NCI-H774 (cell line): ENCODE measurements around the gene CTNNAL1.
"Not testable (repeated sequence)": the region's sequence is repeated elsewhere in the genome, so short reads cannot be mapped to it uniquely, and the experiment has no call there.

Experiments
- DNase-seq: peaks from one replicate; lab custom pipeline; 2025; lab: John Stamatoyannopoulos, UW

Gene CTNNAL1

GRCh38 chr9:109012876-109013678 lies at the start of gene CTNNAL1:
CTNNAL1 (minus strand) TSS chr9:109013499; CDS start chr9:109013442, 57 bp downstream.
- peak; percentile 85 for DNase-seq

GRCh38 chr9:109062543-109062942 lies 49.2 kb upstream of the CTNNAL1 start:
- DNase-seq = no peak

- no peak for DNase-seq
Observed at GRCh38 chr9:109060191-109060590, 46.9 kb upstream of the CTNNAL1 start.

GRCh38 chr9:109053121-109053520 lies 39.8 kb upstream of the CTNNAL1 start:
- not testable (repeated sequence) for DNase-seq

GRCh38 chr9:109052416-109052815 lies 39.1 kb upstream of the CTNNAL1 start:
- DNase-seq = no peak

GRCh38 chr9:109051733-109052132 lies 38.4 kb upstream of the CTNNAL1 start:
- DNase-seq = no peak

- no peak for DNase-seq
Observed at GRCh38 chr9:109050444-109050843, 37.1 kb upstream of the CTNNAL1 start.

- DNase-seq = no peak
Observed at GRCh38 chr9:109048822-109049221, 35.5 kb upstream of the CTNNAL1 start.

GRCh38 chr9:109047259-109047658 lies 34.0 kb upstream of the CTNNAL1 start:
- no peak for DNase-seq

- no peak for DNase-seq
Observed at GRCh38 chr9:109046346-109046745, 33.0 kb upstream of the CTNNAL1 start.

- no peak for DNase-seq
Observed at GRCh38 chr9:109043578-109043977, 30.3 kb upstream of the CTNNAL1 start.

GRCh38 chr9:109040571-109040970 lies 27.3 kb upstream of the CTNNAL1 start:
- no peak for DNase-seq

GRCh38 chr9:109039539-109039938 lies 26.2 kb upstream of the CTNNAL1 start:
- DNase-seq = no peak

GRCh38 chr9:109037946-109038715 lies 24.8 kb upstream of the CTNNAL1 start:
- no peak for DNase-seq

- DNase-seq = no peak
Observed at GRCh38 chr9:109036744-109037680, 23.7 kb upstream of the CTNNAL1 start.

- DNase-seq = no peak
Observed at GRCh38 chr9:109035684-109036423, 22.6 kb upstream of the CTNNAL1 start.

- no peak for DNase-seq
Observed at GRCh38 chr9:109033941-109034700, 20.8 kb upstream of the CTNNAL1 start.

- DNase-seq = no peak
Observed at GRCh38 chr9:109031241-109031640, 17.9 kb upstream of the CTNNAL1 start.

- DNase-seq = no peak
Observed at GRCh38 chr9:109030426-109030825, 17.1 kb upstream of the CTNNAL1 start.

- DNase-seq = no peak
Observed at GRCh38 chr9:109028457-109028856, 15.2 kb upstream of the CTNNAL1 start.

GRCh38 chr9:109027176-109027575 lies 13.9 kb upstream of the CTNNAL1 start:
- DNase-seq = no peak
